ENCODE results near the gene TRPM6.
A peak's percentile ranks its signal among the peaks of the same experiment; 100 is the strongest.
"Not testable (repeated sequence)": the region's sequence is repeated elsewhere in the genome, so short reads cannot be mapped to it uniquely, and the experiment has no call there.

The TRPM6 gene, protein sequence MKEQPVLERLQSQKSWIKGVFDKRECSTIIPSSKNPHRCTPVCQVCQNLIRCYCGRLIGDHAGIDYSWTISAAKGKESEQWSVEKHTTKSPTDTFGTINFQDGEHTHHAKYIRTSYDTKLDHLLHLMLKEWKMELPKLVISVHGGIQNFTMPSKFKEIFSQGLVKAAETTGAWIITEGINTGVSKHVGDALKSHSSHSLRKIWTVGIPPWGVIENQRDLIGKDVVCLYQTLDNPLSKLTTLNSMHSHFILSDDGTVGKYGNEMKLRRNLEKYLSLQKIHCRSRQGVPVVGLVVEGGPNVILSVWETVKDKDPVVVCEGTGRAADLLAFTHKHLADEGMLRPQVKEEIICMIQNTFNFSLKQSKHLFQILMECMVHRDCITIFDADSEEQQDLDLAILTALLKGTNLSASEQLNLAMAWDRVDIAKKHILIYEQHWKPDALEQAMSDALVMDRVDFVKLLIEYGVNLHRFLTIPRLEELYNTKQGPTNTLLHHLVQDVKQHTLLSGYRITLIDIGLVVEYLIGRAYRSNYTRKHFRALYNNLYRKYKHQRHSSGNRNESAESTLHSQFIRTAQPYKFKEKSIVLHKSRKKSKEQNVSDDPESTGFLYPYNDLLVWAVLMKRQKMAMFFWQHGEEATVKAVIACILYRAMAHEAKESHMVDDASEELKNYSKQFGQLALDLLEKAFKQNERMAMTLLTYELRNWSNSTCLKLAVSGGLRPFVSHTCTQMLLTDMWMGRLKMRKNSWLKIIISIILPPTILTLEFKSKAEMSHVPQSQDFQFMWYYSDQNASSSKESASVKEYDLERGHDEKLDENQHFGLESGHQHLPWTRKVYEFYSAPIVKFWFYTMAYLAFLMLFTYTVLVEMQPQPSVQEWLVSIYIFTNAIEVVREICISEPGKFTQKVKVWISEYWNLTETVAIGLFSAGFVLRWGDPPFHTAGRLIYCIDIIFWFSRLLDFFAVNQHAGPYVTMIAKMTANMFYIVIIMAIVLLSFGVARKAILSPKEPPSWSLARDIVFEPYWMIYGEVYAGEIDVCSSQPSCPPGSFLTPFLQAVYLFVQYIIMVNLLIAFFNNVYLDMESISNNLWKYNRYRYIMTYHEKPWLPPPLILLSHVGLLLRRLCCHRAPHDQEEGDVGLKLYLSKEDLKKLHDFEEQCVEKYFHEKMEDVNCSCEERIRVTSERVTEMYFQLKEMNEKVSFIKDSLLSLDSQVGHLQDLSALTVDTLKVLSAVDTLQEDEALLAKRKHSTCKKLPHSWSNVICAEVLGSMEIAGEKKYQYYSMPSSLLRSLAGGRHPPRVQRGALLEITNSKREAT (N-terminal part only)

DNA sequence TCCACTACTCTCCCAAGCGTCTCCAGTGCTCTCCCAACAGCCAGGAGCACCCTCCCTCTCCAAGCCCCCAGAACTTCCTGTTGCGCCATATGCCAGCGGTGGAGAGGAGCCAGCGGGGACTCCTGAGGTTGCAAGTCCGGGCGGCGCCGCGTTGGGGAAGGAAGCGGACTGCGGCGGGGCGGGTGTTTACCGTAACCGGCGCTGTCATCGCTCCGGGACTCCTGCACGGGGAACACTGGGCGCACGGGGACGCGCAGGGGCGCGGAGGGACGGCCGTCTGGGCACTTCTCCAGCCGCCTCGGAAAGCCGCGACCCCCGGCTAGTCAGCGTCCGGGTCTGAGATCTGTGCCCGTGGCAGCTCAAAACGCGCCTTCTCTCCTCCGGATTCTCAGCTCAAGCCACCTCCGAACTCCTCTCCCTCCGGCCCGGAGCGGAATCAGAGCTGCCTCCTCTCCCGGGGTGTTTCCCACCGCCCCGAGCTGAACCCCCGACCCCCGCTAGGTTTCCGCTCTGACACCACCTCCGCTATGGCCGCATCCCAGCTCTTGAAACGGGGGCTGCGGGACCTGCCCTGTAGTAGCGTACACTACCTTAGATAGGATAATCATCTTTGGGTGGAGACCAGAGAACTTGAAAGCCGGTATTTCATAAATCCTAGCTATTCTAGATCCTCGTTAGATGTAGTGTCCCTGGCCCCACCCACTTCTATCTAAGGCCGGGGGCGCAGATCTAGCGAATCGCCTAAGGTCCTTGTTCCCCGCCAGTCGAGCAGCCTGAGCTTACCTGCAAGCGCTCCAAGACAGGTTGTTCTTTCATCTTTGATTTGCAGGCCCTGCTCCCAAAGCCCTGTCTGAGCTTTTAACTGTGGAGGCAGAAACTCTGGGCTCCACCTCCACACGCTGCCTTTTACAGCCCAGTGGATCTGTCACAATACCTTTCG is at the start of gene TRPM6:
TSS of gene TRPM6 (minus strand) at position 881 of the 940 bp plus-strand sequence. CDS start at position 816, 65 bp downstream.
- DNase-seq: peak in 1 of 6 experiments; percentile 19

DNA sequence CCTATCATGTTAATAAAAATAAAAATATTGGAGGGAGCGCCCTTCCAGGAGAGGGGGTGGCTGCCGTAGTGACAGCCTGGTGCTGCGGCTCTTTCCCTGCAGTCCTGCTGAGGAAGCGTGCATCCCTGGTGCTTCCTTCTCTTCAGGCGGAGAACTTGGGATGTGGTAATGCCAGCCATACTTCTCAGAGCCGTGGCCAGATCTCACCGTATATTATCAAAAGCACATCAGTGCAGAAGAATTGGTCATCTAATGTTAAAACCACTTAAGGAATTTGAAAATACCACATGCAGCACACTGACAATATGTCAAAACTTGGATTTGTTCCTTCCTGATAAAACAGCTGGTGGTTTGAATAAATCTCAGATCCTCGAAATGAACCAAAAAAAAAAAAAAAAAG is 47.3 kb upstream of the TRPM6 start:
- no peak for DNase-seq

DNA sequence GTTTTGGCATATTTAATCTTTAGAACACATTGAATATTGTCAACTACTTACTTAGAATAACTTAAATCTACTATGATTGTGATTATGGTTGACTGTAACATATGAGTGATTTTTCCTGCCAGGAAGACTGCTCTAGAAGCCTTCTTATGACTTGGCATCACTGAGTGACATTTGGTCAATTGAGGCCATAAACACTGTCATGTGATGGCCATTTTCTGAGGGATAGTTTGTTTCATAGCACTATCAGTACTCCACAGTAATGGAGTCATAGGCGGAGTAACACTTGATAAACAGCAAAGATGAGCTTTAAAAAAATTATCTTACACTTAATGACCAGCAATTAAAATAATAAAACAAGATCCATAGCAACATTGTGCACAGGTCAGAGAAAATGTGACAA is 34.0 kb upstream of the TRPM6 start:
- no peak for DNase-seq

DNA sequence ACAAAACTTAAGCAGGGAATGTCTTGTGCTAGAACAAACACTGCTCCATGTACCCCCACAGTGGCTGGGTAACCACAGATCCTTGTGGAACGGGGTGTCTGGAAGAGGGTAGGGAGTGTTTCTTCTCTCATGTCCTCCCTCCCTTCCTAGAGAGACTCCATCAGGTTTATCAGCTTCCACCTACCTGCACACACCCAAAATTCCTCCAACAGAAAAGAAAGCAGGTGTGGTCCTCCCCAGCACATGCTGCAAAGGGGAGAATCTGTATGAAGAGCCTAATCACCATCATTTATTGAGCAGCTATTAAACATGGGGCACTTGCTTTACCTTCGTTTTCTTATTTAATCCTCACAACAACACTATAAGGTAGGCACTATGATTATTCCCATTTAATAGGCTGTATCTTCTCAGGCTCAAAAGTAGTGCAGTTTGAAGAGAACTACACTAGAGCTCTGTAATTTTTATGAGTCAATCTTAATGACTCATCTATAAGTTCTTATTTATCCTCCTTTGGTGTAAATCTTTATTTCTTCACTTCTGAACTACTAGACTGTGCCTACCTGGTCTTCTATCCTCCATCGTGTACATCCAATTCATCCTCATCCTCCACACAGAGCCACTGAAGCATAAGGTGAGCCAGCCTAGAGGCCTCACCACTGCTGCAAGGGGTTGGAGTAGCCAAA is 33.4 kb upstream of the TRPM6 start:
- DNase-seq: no peak

DNA sequence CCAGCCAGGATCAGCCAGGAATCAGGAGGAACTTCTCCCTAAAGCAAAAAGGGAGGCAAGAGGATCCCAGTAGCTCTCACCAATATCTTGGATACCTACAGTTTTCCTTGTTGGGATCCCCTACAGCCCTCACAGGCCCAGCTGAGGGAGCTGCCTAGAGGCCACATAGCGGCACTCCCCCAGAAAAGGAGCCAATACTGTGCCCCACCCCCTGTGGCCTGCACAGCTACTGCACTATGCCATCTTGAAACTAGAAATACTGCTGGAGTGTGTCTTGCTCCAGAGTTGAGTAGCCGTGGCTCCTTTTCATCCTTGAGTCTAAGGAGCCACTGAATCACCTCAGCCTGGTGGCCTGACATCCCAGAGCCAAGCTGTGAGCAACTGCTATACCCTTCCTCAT is 22.3 kb upstream of the TRPM6 start:
- no peak for DNase-seq

DNA sequence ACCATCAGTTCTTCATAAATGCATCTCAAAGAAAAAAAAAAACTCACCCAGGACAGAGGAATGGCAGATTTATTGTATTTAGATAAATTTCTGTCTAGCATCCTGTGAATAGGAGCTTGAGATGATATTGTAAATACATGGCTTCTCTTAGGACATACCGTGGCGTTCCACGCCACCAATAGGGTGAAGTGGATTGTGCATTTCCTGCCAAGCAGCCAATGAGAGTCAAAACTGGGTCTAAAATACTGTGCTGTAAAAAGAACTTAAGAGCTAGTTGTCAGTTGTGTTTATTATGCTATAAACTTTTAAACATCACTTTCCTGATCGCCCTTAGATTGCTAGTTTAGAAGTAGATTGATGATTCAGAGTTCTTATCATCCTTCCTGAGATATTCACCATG is 20.9 kb upstream of the TRPM6 start:
- DNase-seq: no peak

DNA sequence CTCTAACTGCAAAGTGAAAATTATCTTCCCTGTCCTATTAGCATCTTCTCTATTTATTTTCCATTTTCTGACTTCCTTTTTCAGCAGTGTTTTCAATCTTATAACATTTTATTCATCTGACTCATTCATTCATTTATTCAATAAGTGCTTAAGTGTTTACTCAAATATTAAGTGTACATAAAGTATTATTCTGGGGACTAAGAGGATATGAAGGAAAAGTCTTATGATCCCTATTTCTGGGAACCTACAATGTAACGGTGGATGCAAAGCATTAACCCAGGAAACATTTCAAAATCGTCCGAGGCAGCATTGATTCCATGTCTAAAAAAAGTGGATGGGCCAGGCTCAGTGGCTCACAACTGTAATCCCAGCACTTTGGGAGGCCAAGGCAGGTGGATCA is 19.4 kb upstream of the TRPM6 start:
- no peak for DNase-seq

DNA sequence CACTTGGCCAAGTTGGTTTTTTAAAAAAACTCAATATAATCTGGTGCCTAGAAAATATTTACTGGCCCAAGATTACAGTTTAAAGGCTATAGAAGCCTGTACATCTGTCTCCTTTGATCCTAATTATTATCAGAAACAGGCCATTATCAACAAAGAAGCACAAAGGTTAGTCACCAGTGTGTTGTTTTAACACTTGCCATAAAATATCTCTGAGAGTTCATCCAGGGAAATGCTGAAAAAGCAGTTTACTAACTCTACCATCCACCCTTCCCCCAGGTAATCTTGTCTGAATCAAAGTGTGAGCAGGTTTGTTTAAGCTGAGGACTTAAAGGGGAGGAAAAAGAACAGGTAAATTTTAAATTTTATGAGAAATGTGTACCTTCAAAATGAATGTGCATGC is 13.3 kb upstream of the TRPM6 start:
- DNase-seq: no peak

DNA sequence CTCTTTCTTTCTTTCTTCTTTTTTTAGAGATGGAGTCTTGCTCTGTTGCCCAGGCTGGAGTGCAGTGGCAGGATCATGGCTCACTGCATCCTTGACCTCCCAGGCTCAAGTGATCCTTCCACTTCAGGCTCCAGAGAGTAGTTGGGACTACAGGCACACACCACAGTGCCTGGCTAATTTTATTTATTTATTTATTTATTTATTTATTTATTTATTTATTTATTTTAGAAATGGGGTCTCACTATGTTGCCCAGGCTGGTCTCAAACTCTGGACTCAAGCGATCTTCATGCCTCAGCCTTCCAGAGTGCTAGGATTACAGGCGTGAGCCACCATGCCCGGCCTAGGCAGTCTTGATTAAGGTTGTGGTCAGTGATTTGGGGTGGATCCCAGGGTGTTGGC is 728 bp upstream of the TRPM6 start:
- DNase-seq: not testable (repeated sequence)

DNA sequence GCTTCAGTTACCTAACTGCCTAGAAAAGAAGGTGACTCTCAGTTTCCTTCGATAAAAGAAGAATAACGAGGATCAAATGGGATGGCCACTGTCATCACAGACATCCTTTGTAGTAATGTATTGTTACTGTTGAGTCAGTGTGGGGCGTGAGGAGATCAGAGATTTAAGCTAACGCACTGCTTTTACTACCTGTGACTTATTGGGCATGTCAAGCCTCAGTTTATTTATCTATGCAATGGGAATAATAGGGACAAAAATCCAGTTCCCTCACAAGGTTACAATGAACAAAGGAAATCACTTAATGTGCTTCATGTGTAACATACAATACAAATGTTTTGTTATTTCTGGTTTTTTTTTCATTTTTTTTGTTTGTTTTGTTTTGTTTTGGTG is 255 bp upstream of the TRPM6 start:
- no peak for DNase-seq

DNA sequence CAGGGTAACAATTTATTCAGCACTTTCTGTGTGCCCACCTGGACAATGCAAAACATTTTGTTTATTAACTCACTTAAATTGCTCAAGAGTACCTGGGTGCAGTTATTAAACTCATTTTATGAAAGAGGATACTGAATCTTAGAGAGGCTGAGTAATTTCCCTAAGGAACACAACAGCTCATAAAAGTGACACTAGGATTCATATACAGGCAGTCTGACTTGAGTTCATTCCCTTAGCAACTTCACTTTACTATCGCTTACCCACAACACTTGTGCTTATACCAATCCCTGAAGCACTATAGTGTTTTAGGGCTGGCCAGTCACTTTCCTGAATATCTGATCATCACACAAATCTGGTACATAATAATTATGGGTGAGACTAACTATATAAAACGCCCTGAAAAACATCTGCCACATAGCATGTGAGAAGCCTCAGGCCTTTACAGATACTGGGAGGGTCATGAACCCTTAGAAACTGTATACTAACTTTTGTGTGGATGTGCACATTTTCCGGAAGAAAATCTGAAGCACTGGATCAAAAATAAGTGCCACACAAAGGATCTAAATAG is 11.3 kb downstream of the TRPM6 start:
- DNase-seq: no peak

DNA sequence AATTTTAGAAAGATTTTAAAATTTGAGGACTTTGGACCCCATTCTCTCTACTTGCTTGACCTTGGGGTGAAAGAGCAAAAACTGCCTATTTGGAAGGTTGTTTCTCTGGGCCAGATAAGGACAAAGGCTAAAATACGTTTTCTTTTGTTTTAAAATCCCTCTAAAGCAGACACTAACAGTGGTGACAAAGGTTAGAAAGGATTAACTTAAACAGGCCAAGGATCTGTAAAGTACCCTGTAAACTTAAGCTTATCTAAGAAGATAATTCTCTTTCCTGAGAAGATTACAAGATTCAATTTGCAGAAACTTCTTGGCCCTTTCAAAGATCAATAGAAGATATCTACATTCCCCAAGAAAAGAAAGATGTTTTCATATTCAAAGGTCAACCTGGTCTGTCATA is 12.1 kb downstream of the TRPM6 start:
- DNase-seq: no peak

DNA sequence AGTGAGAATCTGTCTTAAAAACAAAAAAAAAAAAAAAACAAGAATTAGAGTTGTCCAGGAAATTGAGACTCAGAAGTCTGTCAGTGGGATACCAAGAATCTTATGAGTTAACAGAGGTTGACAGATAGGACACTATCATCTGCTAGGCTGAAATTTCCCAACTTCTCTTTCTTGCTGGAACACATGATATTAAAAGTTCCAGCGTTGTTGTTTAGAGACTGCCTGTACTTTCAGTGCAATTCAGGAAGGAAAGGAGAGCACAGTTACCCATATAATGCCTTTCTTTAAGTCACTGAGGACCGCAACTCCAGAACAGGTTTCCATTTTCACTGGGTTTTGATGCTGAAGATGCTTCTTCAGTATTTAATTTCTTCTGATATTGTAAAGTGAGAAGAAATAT is 13.5 kb downstream of the TRPM6 start:
- no peak for DNase-seq

DNA sequence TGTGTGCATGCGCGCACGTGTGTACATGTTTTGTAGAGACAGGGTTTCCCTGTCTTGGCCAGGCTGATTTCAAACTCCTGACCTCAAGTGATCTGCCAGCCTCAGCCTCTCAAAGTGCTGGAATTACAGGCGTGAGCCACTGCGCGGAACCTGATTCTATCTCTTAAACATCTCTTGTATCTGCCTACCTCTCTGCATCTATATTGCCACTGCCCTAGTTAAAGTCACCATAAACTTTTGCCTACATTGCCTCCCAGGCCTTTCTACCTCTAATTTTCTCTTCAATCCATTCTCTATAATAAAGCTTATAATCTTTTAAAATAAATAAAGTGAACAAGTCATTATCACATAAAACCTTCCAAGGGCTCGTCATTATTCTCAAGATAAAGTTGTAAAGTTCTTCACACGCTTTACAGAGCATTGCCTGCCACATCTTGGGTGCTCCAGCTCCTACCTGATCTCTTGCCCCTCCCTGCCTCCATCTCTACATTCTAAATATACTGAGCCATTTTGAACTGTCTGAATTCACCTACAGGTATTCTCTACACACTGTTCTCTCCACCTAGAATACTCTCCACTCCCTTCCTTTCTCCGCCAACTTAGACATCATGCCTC is 15.0 kb downstream of the TRPM6 start:
- no peak for DNase-seq

DNA sequence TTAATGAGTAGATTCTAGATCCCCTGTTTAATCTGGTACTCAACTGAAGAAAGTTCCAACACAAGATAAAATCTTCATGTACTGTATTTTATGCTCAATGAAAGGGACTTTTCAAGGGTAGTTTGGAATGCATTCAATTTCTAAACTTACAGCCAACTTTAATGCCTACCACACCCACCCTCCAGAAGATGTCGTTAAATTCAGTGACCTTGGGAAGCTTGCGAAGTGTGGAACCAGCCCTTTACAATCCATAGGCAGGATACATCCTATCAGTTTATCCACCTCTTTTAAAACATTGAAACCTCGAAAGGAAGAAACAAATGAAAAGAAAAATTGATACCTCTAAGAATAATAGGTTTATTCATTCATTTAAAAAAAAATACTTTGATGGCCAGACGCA is 20.2 kb downstream of the TRPM6 start:
- no peak for DNase-seq

DNA sequence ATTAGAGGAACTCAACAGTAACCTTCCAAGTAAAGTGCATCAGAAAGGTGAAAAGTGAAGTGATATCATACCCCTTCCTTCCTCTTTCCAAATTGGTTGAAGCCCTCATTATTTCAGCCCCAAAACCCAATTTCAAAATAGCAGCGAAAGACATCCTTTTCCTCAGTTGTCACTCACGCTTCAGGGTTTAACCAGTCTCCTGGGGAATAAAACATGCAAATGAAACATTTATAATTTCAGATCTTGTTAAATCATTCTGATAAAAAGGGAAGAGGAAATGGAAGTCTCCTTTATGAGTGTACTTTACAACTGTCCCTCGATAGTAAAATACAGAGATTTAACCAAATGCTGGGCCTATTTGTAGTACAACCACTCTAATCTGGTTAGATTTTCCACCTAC is 22.5 kb downstream of the TRPM6 start:
- no peak for DNase-seq

DNA sequence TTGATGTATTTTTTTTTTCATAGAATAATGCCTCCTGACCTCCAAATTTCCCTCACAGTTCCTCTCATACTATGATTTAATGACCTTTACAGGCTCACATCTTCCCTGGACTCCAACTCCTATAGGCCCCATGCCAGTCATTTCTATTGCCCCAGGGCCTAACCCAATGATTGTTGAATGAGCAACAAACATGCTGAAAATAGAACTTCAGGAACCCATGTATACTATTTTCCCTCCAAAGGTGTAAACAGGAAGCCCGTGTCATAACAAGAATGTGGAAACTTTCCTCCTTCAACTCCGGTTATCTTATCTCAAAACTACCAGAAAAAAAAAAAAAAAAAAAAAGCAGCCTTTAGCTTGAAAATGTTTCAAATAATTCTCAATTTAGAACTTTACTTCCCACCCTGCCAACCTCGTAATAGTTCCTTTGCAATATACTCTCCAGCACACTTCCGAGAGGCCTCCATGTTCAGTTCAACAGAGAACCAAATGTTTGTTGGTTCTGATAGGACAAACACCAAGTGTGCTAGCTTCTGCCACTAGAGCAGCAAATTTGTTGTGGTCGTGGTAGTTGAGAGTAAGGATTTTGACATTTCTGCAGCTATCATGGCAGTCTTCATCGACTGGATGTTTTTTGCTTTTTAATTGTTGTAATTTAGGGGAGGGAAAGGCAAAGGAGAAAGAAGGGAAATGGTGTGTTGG is 25.8 kb downstream of the TRPM6 start:
- no peak for DNase-seq

DNA sequence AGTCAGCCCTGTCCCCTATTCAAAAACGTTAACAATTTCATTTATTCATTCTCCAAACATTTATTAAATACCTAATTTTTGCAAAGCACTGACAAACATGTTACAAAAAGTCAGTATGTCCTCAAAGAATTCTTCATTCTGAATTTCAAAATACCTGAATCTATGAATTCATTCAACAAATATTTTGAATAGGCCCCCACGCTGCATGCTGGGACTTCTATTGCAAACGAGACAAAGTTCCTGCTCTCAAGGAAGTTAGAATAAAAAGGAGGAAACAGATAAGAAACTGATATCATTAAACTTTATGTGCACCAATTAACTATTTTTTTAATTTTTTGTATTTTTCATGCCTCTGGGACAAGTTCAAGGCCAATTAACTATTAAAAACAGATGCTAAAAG is 26.6 kb downstream of the TRPM6 start:
- no peak for DNase-seq

DNA sequence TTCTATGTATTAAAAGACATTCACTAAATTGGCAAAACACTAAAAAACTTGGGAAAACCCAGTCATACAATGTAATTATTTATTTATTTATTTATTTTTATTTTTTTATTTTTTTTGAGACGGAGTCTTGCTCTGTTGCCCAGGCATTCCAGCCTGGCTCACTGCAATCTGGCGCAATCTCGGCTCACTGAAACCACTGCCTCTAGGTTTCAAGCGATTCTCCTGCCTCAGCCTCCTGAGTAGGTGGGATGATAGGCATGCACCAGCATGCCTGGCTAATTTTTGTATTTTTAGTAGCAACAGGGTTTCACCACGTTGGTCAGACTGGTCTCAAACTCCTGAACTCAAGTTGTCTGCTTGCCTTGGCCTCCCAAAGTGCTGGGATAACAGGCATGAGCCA is 27.5 kb downstream of the TRPM6 start:
- DNase-seq: not testable (repeated sequence)

DNA sequence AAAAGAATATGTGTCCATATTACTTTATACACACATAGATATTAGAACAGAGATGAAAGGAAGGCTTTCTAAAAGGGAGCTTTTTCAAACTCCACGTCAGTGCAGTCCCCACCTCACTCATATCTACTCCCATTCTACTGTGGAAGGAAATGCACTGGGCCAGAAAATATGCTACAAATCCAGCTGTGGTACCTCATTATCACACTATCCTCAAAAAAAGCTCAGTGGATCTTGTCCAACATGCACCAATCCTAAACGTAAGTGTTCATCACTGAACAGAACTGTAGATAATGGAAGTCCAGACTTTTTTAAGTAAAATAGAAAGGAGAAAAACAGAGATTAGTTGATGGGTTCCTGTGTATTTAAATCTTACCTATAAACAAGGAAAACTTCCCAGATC is 27.9 kb downstream of the TRPM6 start:
- DNase-seq: no peak
